Endothelial cell of umbilical vein (primary cell): ENCODE data around the gene DOC2B. TPM values are rescaled to one million over a fixed set of nuclear protein-coding genes. Genes with fewer than 3 reads are reported as not detected.

ENCODE experiments used
- BruUV-seq: library from RNA; stranded (reverse); fragments of 400-500 nt; replicated peaks from 2 replicates; lab custom pipeline; 2021; lab: Mats Ljungman, UMichigan
- CTCF ChIA-PET: fragments of 300-600, 350-600 bp; sonication (Branson Sonifier 250); formaldehyde crosslinking; loops from one replicate; lab custom pipeline; 2021; ENCODE audit warnings: antibody characterized with exemption, inconsistent platforms; lab: Charles Lee
- POLR2A ChIA-PET: fragments of 300-600, 350-600 bp; sonication (Branson Sonifier 250); formaldehyde crosslinking; loops from one replicate; lab custom pipeline; 2021; ENCODE audit warnings: antibody characterized with exemption, inconsistent platforms; lab: Charles Lee
- DNase-seq: peaks from one replicate; pipeline ENCODE4 v3.0.0-alpha.2; 2011; ENCODE audit warnings: low read depth, low spot score
- FAIRE-seq: peaks from 2 replicates; lab custom pipeline; 2011; peaks lifted over from hg19 to GRCh38; lab: Jason Lieb, UNC
- H2AFZ ChIP-seq: 2 replicates; pipeline ENCODE4 v1.6.0; 2012; ENCODE audit warnings: low read depth, low read length, control low read depth, inconsistent platforms
- H3K27ac ChIP-seq: 2 replicates; pipeline ENCODE4 v1.5.1; 2011; ENCODE audit warnings: low read depth, mild to moderate bottlenecking, control low read depth, low read length, moderate library complexity; ENCODE audit not compliant: insufficient read depth
- H3K27me3 ChIP-seq, 2 experiments: 2 replicates each; pipeline versions ENCODE4 v1.6.0 to v1.6.1; 2011; ENCODE audit warnings: low read length in 2 of 2, mixed read lengths in 1 of 2; ENCODE audit not compliant: control insufficient read depth in 2 of 2, insufficient read depth in 2 of 2
- H3K36me3 ChIP-seq, 2 experiments: 2 replicates in 1 of 2; 3 replicates in 1 of 2; pipeline ENCODE4 v1.5.1; 2011; ENCODE audit warnings: low read length in 2 of 2, mild to moderate bottlenecking in 1 of 2, moderate library complexity in 1 of 2; ENCODE audit not compliant: control insufficient read depth in 2 of 2, insufficient read depth in 2 of 2; ENCODE audit errors: extremely low read depth in 1 of 2
- H3K4me1 ChIP-seq: 3 replicates; pipeline ENCODE4 v1.5.1; 2011; ENCODE audit warnings: mild to moderate bottlenecking, low read length; ENCODE audit not compliant: control insufficient read depth, insufficient read depth; ENCODE audit errors: extremely low read depth
- H3K4me2 ChIP-seq: 2 replicates; pipeline ENCODE4 v1.6.1; 2011; ENCODE audit warnings: low read length, control low read depth, mixed read lengths; ENCODE audit not compliant: insufficient read depth
- H3K4me3 ChIP-seq, 3 experiments: fragments of 200-600 bp in 1 of 3; sonication (generic), shearing (Covaris generic) in 1 of 3; replicated peaks in 1 of 3; 2 replicates each; pipeline ENCODE4 v1.5.1; 2011 to 2016; ENCODE audit warnings: control low read depth in 3 of 3, low read length in 3 of 3, mild to moderate bottlenecking in 2 of 3, inconsistent platforms in 1 of 3, low read depth in 1 of 3, moderate library complexity in 1 of 3; ENCODE audit not compliant: insufficient read depth in 1 of 3
- H3K79me2 ChIP-seq: 2 replicates; pipeline ENCODE4 v1.6.0; 2012; ENCODE audit warnings: low read length, inconsistent platforms; ENCODE audit not compliant: control insufficient read depth, insufficient read depth
- H3K9ac ChIP-seq: replicated peaks from 2 replicates; pipeline ENCODE3; 2011; ENCODE audit warnings: low read length, control low read depth; ENCODE audit not compliant: insufficient read depth; ENCODE audit errors: extremely low read depth
- H3K9me1 ChIP-seq: replicated peaks from 3 replicates; pipeline ENCODE4 v1.6.0; 2011; ENCODE audit warnings: mild to moderate bottlenecking, low read length; ENCODE audit not compliant: control insufficient read depth, insufficient read depth; ENCODE audit errors: extremely low read depth
- H3K9me3 ChIP-seq: replicated peaks from 2 replicates; pipeline ENCODE4 v1.5.1; 2012; ENCODE audit warnings: low read length, inconsistent platforms; ENCODE audit not compliant: control insufficient read depth, insufficient read depth
- H4K20me1 ChIP-seq: replicated peaks from 2 replicates; pipeline ENCODE3; 2011; ENCODE audit warnings: mild to moderate bottlenecking, low read length; ENCODE audit not compliant: control insufficient read depth, insufficient read depth; ENCODE audit errors: extremely low read depth
- CTCF ChIP-seq, 2 donors: IDR thresholded peaks; 1 replicate in 1 of 2; 2 replicates in 1 of 2; pipeline ENCODE4 v1.5.1; 2011; ENCODE audit warnings: low read length in 2 of 2, mild to moderate bottlenecking in 2 of 2, moderate library complexity in 2 of 2, control low read depth in 1 of 2, inconsistent platforms in 1 of 2, low read depth in 1 of 2; ENCODE audit not compliant: insufficient read depth in 1 of 2; ENCODE audit errors: extremely low read depth in 1 of 2
- EZH2 ChIP-seq: IDR thresholded peaks from 2 replicates; pipeline ENCODE4 v1.6.1; 2012; ENCODE audit warnings: borderline replicate concordance, low read depth, mild to moderate bottlenecking, moderate library complexity, low read length, inconsistent platforms; ENCODE audit not compliant: severe bottlenecking
- FOS ChIP-seq: IDR thresholded peaks from 2 replicates; pipeline ENCODE4 v1.6.1; 2011; ENCODE audit warnings: mild to moderate bottlenecking, low read length, moderate library complexity, borderline replicate concordance; ENCODE audit not compliant: insufficient read depth
- GATA2 ChIP-seq: IDR thresholded peaks from 2 replicates; pipeline ENCODE4 v1.7.0; 2011; ENCODE audit warnings: low read depth, mild to moderate bottlenecking, moderate library complexity, mixed read lengths, low read length; ENCODE audit not compliant: insufficient read length, insufficient read depth
- JUN ChIP-seq: IDR thresholded peaks from 2 replicates; pipeline ENCODE4 v1.6.1; 2011; ENCODE audit warnings: borderline replicate concordance, low read depth; ENCODE audit not compliant: insufficient read length, insufficient read depth
- MAX ChIP-seq: IDR thresholded peaks from 2 replicates; pipeline ENCODE4 v1.6.1; 2011; ENCODE audit not compliant: insufficient read depth, insufficient read length
- MYC ChIP-seq: IDR thresholded peaks from one replicate; pipeline ENCODE4 v1.6.1; 2011; ENCODE audit warnings: mild to moderate bottlenecking, low read depth, low read length
- POLR2A ChIP-seq: IDR thresholded peaks from 2 replicates; pipeline ENCODE4 v1.6.1; 2012; ENCODE audit warnings: low read depth, mild to moderate bottlenecking, control low read depth, low read length
- POLR2AphosphoS5 ChIP-seq: IDR thresholded peaks from 2 replicates; pipeline ENCODE4 v1.6.1; 2012; ENCODE audit warnings: low read depth, mild to moderate bottlenecking, control low read depth, low read length, moderate library complexity; ENCODE audit not compliant: insufficient read depth
- dilution Hi-C: fragments of 300-500 bp; cut with MboI; formaldehyde crosslinking; loops from one replicate; pipeline ENCODE4 v1.15.0; 2019; ENCODE audit warnings: low sequenced_read_pairs; ENCODE audit not compliant: extremely low pct_ligation_motif_present
- intact Hi-C: fragments of 100-400 bp; cut with micrococcal nuclease; formaldehyde crosslinking; loops from one replicate; pipeline ENCODE4 v1.10.0; 2022
- polyA plus RNA-seq, 4 experiments: library from polyadenylated mRNA; depleted of rRNA in 3 of 4; stranded (reverse) in 3 of 4; unstranded in 1 of 4; fragments of >200 nt; gene quantifications; 2 replicates each; pipeline versions ENCODE4 v1.2.1 to v1.2.3, GENCODE V29; 2011 to 2012; ENCODE audit warnings: missing spikeins in 1 of 4
- total RNA-seq: library from RNA; stranded (reverse); gene quantifications from 2 replicates; pipeline ENCODE4 v1.2.3, GENCODE V29; 2021

DOC2B gene
- total and polyA plus RNA-seq, 2 donors (not counting 3 experiments of a cell fraction or from before 2014, with no cell fraction given): 0.10 to 0.22 TPM

- Histone ChIP-seq H3K79me2 (no peaks in the 10 kb centered on the region), H3K27ac (no peak overlapping the region), H2AFZ (no peak overlapping the region), H3K4me1 (peaks cover 8% of the 10 kb centered on the region), H3K9me1 (no peaks in the 10 kb centered on the region), H3K36me3 (no peaks in the 10 kb centered on the region), H3K9ac (no peak overlapping the region), H3K4me3 (no peak overlapping the region), H4K20me1 (no peaks in the 10 kb centered on the region), H3K4me2 (no peak overlapping the region), H3K27me3 (no peaks in the 10 kb centered on the region), H3K9me3 (no peaks in the 10 kb centered on the region)
- dilution Hi-C loops (no loop called here), intact Hi-C loops (no loop called here)
- no TSS peak for BruUV-seq
- FAIRE-seq (no peak), DNase-seq (no peak)
- CTCF ChIA-PET: no interaction called here
- POLR2A ChIA-PET: no interaction called here
- no peak for TF ChIP-seq POLR2A
- no peak for TF ChIP-seq CTCF (IDR thresholded peaks at IDR 0.05; ENCODE audit: extremely low read depth in 1 of 2, insufficient read depth in 1 of 2, low read depth in 1 of 2, low read length in 2 of 2)
- no peak for TF ChIP-seq EZH2
- no peak for TF ChIP-seq FOS
- TF ChIP-seq MAX: no peak
- no peak for TF ChIP-seq GATA2
- TF ChIP-seq POLR2AphosphoS5: no peak
- no peak for TF ChIP-seq MYC
- no peak for TF ChIP-seq JUN
These were observed 30.4 kb downstream of the DOC2B start for GRCh38 chr17:151004-151403.
